ENCODE measurements around the gene SERPIND1.

SERPIND1 gene

GRCh38 chr22:20766530-20766929, 7.4 kb upstream of the SERPIND1 start:
- TF ChIP-seq POLR2AphosphoS5 (IDR thresholded peaks at IDR 0.05; ENCODE audit: low read depth, low read length) (no peak), SIN3A (IDR thresholded peaks at IDR 0.05; ENCODE audit: borderline replicate concordance, insufficient read depth, low read length) (no peak), REST (IDR thresholded peaks at IDR 0.05; ENCODE audit: insufficient read depth in 1 of 2, low read depth in 2 of 2, low read length in 2 of 2) (no peak), TAF1 (IDR thresholded peaks at IDR 0.05; ENCODE audit: borderline replicate concordance, insufficient read depth, low read length) (no peak), FOXP2 (optimal IDR thresholded peaks at IDR 0.05; ENCODE audit: borderline replicate concordance, extremely low read depth, extremely low read length, insufficient read depth) (no peak)

- TF ChIP-seq POLR2AphosphoS5 (IDR thresholded peaks at IDR 0.05; ENCODE audit: low read depth, low read length): no peak
- TF ChIP-seq SIN3A (IDR thresholded peaks at IDR 0.05; ENCODE audit: borderline replicate concordance, insufficient read depth, low read length): no peak
- no peak for TF ChIP-seq FOXP2 (optimal IDR thresholded peaks at IDR 0.05; ENCODE audit: borderline replicate concordance, extremely low read depth, extremely low read length, insufficient read depth)
- TF ChIP-seq REST (IDR thresholded peaks at IDR 0.05; ENCODE audit: insufficient read depth in 1 of 2, low read depth in 2 of 2, low read length in 2 of 2): no peak
- no peak for TF ChIP-seq TAF1 (IDR thresholded peaks at IDR 0.05; ENCODE audit: borderline replicate concordance, insufficient read depth, low read length)
Measured at GRCh38 chr22:20771918-20772625, 1.8 kb upstream of the SERPIND1 start.

GRCh38 chr22:20774882-20775281, 969 bp downstream of the SERPIND1 start:
- TF ChIP-seq POLR2AphosphoS5 (IDR thresholded peaks at IDR 0.05; ENCODE audit: low read depth, low read length) (no peak), FOXP2 (optimal IDR thresholded peaks at IDR 0.05; ENCODE audit: borderline replicate concordance, extremely low read depth, extremely low read length, insufficient read depth) (no peak), SIN3A (IDR thresholded peaks at IDR 0.05; ENCODE audit: borderline replicate concordance, insufficient read depth, low read length) (no peak), REST (IDR thresholded peaks at IDR 0.05; ENCODE audit: insufficient read depth in 1 of 2, low read depth in 2 of 2, low read length in 2 of 2) (no peak), TAF1 (IDR thresholded peaks at IDR 0.05; ENCODE audit: borderline replicate concordance, insufficient read depth, low read length) (no peak)

- no peak for TF ChIP-seq REST (IDR thresholded peaks at IDR 0.05; ENCODE audit: insufficient read depth in 1 of 2, low read depth in 2 of 2, low read length in 2 of 2)
- TF ChIP-seq POLR2AphosphoS5 (IDR thresholded peaks at IDR 0.05; ENCODE audit: low read depth, low read length): no peak
- no peak for TF ChIP-seq SIN3A (IDR thresholded peaks at IDR 0.05; ENCODE audit: borderline replicate concordance, insufficient read depth, low read length)
- TF ChIP-seq TAF1 (IDR thresholded peaks at IDR 0.05; ENCODE audit: borderline replicate concordance, insufficient read depth, low read length): no peak
- TF ChIP-seq FOXP2 (optimal IDR thresholded peaks at IDR 0.05; ENCODE audit: borderline replicate concordance, extremely low read depth, extremely low read length, insufficient read depth): no peak
Measured at GRCh38 chr22:20775342-20775895, 1.5 kb downstream of the SERPIND1 start.

Measured in PFSK-1 (cell line).